H9 (cell line): ENCODE measurements around the gene POC1B. TPM values are rescaled to one million over a fixed set of nuclear protein-coding genes. Genes with fewer than 3 reads are reported as not detected.

Experiments used
- DNase-seq: peaks from one replicate; pipeline ENCODE4 v3.0.0-alpha.2; 2017
- H2AFZ ChIP-seq: one replicate; pipeline ENCODE4 v1.6.1; 2013; ENCODE audit warnings: mild to moderate bottlenecking, low read length, control low read depth, moderate library complexity
- H2AK5ac ChIP-seq: 2 replicates; pipeline ENCODE4 v1.6.1; 2013; ENCODE audit warnings: low read length, control low read depth, mixed read lengths; ENCODE audit not compliant: insufficient read length
- H2BK120ac ChIP-seq: one replicate; pipeline ENCODE4 v1.6.1; 2013; ENCODE audit warnings: low read depth, mild to moderate bottlenecking, low read length, control low read depth, inconsistent platforms; ENCODE audit not compliant: poor library complexity, severe bottlenecking
- H2BK12ac ChIP-seq: 2 replicates; pipeline ENCODE4 v1.6.1; 2013; ENCODE audit warnings: low read length, control low read depth, mixed read lengths, low read depth; ENCODE audit not compliant: insufficient read length
- H2BK15ac ChIP-seq: 2 replicates; pipeline ENCODE4 v1.6.1; 2013; ENCODE audit warnings: low read depth, low read length, control low read depth
- H2BK20ac ChIP-seq: one replicate; pipeline ENCODE4 v1.6.1; 2013; ENCODE audit warnings: low read depth, mild to moderate bottlenecking, low read length, control low read depth, inconsistent platforms; ENCODE audit not compliant: poor library complexity, severe bottlenecking
- H2BK5ac ChIP-seq: 2 replicates; pipeline ENCODE4 v1.6.1; 2013; ENCODE audit warnings: low read length, control low read depth, mixed read lengths; ENCODE audit not compliant: insufficient read length
- H3K14ac ChIP-seq: 2 replicates; pipeline ENCODE4 v1.6.1; 2013; ENCODE audit warnings: low read length, control low read depth; ENCODE audit not compliant: insufficient read depth
- H3K18ac ChIP-seq: 2 replicates; pipeline ENCODE4 v1.6.1; 2013; ENCODE audit warnings: low read depth, mild to moderate bottlenecking, mixed read lengths, low read length, control low read depth; ENCODE audit not compliant: insufficient read length
- H3K23ac ChIP-seq: 2 replicates; pipeline ENCODE4 v1.6.1; 2013; ENCODE audit warnings: low read length, control low read depth, mixed read lengths, low read depth; ENCODE audit not compliant: insufficient read length
- H3K23me2 ChIP-seq: 2 replicates; pipeline ENCODE4 v1.6.1; 2013; ENCODE audit warnings: low read depth, mild to moderate bottlenecking, mixed read lengths, low read length, control low read depth; ENCODE audit not compliant: insufficient read length, poor library complexity, severe bottlenecking
- H3K27ac ChIP-seq: 2 replicates; pipeline ENCODE4 v1.5.1; 2013; ENCODE audit warnings: low read length, control low read depth, mixed read lengths, low read depth; ENCODE audit not compliant: insufficient read length
- H3K27me3 ChIP-seq: 2 replicates; pipeline ENCODE4 v1.6.1; 2013; ENCODE audit warnings: low read length, control low read depth, inconsistent platforms; ENCODE audit not compliant: insufficient read depth
- H3K4ac ChIP-seq: 2 replicates; pipeline ENCODE4 v1.6.1; 2013; ENCODE audit warnings: low read depth, mild to moderate bottlenecking, control low read depth, inconsistent platforms, low read length, moderate library complexity
- H3K4me1 ChIP-seq: 2 replicates; pipeline ENCODE4 v1.6.1; 2013; ENCODE audit warnings: low read length, control low read depth, inconsistent platforms; ENCODE audit not compliant: insufficient read depth
- H3K4me2 ChIP-seq: 2 replicates; pipeline ENCODE4 v1.6.1; 2013; ENCODE audit warnings: low read length, control low read depth, mixed read lengths; ENCODE audit not compliant: insufficient read length, insufficient read depth
- H3K56ac ChIP-seq: 2 replicates; pipeline ENCODE4 v1.6.1; 2013; ENCODE audit warnings: low read depth, mild to moderate bottlenecking, mixed read lengths, low read length, control low read depth; ENCODE audit not compliant: insufficient read length
- H3K79me1 ChIP-seq: 2 replicates; pipeline ENCODE4 v1.6.1; 2013; ENCODE audit warnings: low read depth, mild to moderate bottlenecking, moderate library complexity, low read length, control low read depth, inconsistent platforms; ENCODE audit not compliant: insufficient read depth, poor library complexity, severe bottlenecking
- H3K79me2 ChIP-seq: 2 replicates; pipeline ENCODE4 v1.6.1; 2013; ENCODE audit warnings: low read length, control low read depth, inconsistent platforms; ENCODE audit not compliant: insufficient read depth
- H3K9ac ChIP-seq: 2 replicates; pipeline ENCODE4 v1.6.1; 2013; ENCODE audit warnings: low read length, control low read depth, mixed read lengths; ENCODE audit not compliant: insufficient read length; ENCODE audit errors: extremely low read depth
- H3K9me3 ChIP-seq: one replicate; pipeline ENCODE4 v1.6.1; 2013; ENCODE audit warnings: low read depth, low read length, inconsistent platforms; ENCODE audit not compliant: control insufficient read depth
- H3T11ph ChIP-seq: one replicate; pipeline ENCODE4 v1.6.1; 2013; ENCODE audit warnings: mild to moderate bottlenecking, low read length, control low read depth, inconsistent platforms
- H4K20me1 ChIP-seq: one replicate; pipeline ENCODE4 v1.6.1; 2013; ENCODE audit not compliant: control insufficient read depth, insufficient read length, insufficient read depth
- H4K5ac ChIP-seq: 2 replicates; pipeline ENCODE4 v1.6.1; 2013; ENCODE audit warnings: low read depth, mild to moderate bottlenecking, mixed read lengths, low read length, control low read depth; ENCODE audit not compliant: insufficient read length
- H4K8ac ChIP-seq: replicated peaks from 2 replicates; pipeline ENCODE4 v1.6.1; 2013; ENCODE audit warnings: low read length, control low read depth, mixed read lengths, low read depth; ENCODE audit not compliant: insufficient read length
- H4K91ac ChIP-seq: 2 replicates; pipeline ENCODE4 v1.6.1; 2013; ENCODE audit warnings: low read depth, mild to moderate bottlenecking, moderate library complexity, mixed read lengths, low read length, control low read depth; ENCODE audit not compliant: insufficient read length
- H3K27ac Mint-ChIP-seq, 3 experiments: 2 replicates in 2 of 3; 3 replicates in 1 of 3; pipeline ENCODE4 v1.8.0; 2020 to 2021; ENCODE audit warnings: mixed read lengths in 3 of 3, mild to moderate bottlenecking in 1 of 3, moderate library complexity in 1 of 3
- H3K27me3 Mint-ChIP-seq: 2 replicates; pipeline ENCODE4 v1.8.0; 2021; ENCODE audit warnings: low read depth, mild to moderate bottlenecking, moderate library complexity, mixed read lengths
- H3K36me3 Mint-ChIP-seq, 3 experiments: 2 replicates in 2 of 3; 3 replicates in 1 of 3; pipeline ENCODE4 v1.8.0; 2020 to 2021; ENCODE audit warnings: low read depth in 3 of 3, mixed read lengths in 3 of 3; ENCODE audit not compliant: insufficient read depth in 1 of 3
- H3K4me1 Mint-ChIP-seq, 2 experiments: 2 replicates each; pipeline ENCODE4 v1.8.0; 2020; ENCODE audit warnings: mixed read lengths in 2 of 2
- H3K4me3 Mint-ChIP-seq, 2 experiments: 2 replicates in 1 of 2; 3 replicates in 1 of 2; pipeline ENCODE4 v1.8.0; 2020 to 2021; ENCODE audit warnings: mild to moderate bottlenecking in 2 of 2, mixed read lengths in 2 of 2, moderate library complexity in 1 of 2
- H3K9me3 Mint-ChIP-seq, 2 experiments: 2 replicates in 1 of 2; 3 replicates in 1 of 2; pipeline ENCODE4 v1.8.0; 2020; ENCODE audit warnings: mild to moderate bottlenecking in 2 of 2, mixed read lengths in 2 of 2, moderate library complexity in 1 of 2
- WGBS: extraction: QIAGEN DNeasy Blood & Tissue Kit; methylation state at CpG from one replicate; pipeline ENCODE4 v1.1.7; 2013; ENCODE audit warnings: missing lambda C conversion rate, low lambda C conversion rate, mixed read lengths; ENCODE audit not compliant: insufficient read length; ENCODE audit errors: extremely low coverage; 5-methylcytosine and 5-hydroxymethylcytosine counted together
- total RNA-seq: library from RNA; stranded (reverse); gene quantifications from 2 replicates; pipeline ENCODE4 v1.2.1, GENCODE V29; 2021
- TF ChIP-seq, protein P1 (sequence below): fragments of 200-600 bp; sonication (generic); conservative IDR thresholded peaks from 3 replicates; pipeline ENCODE4 v1.8.0; 2021; ENCODE audit warnings: antibody characterized with exemption, mild to moderate bottlenecking

Gene POC1B
- total RNA-seq, 1 experiment from 2014 or later, result 12.5 TPM

DNA sequence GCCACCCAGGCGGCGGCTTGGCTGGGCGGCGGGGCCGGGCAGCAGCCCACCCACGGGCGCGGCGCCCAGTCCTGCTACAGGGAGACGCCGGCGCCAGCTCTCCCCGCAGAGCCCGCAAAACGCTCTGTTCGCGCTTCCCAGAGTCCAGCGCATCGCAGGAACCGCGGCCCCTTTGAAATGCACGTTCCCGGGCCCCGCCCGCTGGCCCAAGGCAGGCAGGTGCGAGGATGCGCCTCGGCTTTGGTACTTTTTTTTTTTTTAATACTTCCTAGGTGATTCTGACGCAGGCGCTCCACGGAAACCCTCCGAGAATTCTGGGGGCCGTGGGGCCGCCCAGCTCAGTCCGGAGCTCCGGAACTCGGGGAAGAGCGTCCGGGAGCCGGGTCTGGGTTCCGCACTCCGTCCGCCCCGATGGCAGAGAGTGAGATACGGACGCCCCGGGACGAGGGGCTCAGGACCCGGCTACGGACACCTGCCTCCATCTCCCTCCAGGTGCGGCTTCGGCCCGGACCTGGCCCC lies 483 bp downstream of the POC1B start:
- H3K9ac ChIP-seq, result no peak overlapping the region
- H3K23me2 ChIP-seq, result peaks cover 10% of the 10 kb centered on the region
- H2AFZ ChIP-seq, result no peak overlapping the region
- no peaks in the 10 kb centered on the region for H4K20me1 ChIP-seq
- no peak overlapping the region for H2BK120ac ChIP-seq
- no peaks in the 10 kb centered on the region for H3K79me2 ChIP-seq
- no peaks in the 10 kb centered on the region for H3K79me1 ChIP-seq
- no peak overlapping the region for H3K18ac ChIP-seq
- TF ChIP-seq, protein P1, sequence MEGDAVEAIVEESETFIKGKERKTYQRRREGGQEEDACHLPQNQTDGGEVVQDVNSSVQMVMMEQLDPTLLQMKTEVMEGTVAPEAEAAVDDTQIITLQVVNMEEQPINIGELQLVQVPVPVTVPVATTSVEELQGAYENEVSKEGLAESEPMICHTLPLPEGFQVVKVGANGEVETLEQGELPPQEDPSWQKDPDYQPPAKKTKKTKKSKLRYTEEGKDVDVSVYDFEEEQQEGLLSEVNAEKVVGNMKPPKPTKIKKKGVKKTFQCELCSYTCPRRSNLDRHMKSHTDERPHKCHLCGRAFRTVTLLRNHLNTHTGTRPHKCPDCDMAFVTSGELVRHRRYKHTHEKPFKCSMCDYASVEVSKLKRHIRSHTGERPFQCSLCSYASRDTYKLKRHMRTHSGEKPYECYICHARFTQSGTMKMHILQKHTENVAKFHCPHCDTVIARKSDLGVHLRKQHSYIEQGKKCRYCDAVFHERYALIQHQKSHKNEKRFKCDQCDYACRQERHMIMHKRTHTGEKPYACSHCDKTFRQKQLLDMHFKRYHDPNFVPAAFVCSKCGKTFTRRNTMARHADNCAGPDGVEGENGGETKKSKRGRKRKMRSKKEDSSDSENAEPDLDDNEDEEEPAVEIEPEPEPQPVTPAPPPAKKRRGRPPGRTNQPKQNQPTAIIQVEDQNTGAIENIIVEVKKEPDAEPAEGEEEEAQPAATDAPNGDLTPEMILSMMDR, result no peak
- Mint-ChIP-seq H3K36me3 (peaks cover 8 to 17% (median 15%) of the 10 kb centered on the region in 3 experiments; a peak in 6 of 7 replicates), H3K4me1 (peaks cover 7 to 13% of the 10 kb centered on the region in 2 experiments), H3K4me3 (peak overlapping the region; percentile 88 to 95), H3K27ac (no peak overlapping the region), H3K9me3 (no peaks in the 10 kb centered on the region), H3K27me3 (peaks cover 2% of the 10 kb centered on the region)
- H2BK5ac ChIP-seq, result no peak overlapping the region
- H3K23ac ChIP-seq, result no peak overlapping the region
- no peak overlapping the region for H3T11ph ChIP-seq
- no peaks in the 10 kb centered on the region for H3K9me3 ChIP-seq
- no peak overlapping the region for H3K4ac ChIP-seq
- H4K8ac ChIP-seq, result no peak overlapping the region
- no peak overlapping the region for H4K91ac ChIP-seq
- no peak overlapping the region for H2BK15ac ChIP-seq
- H3K27me3 ChIP-seq, result no peaks in the 10 kb centered on the region
- H3K56ac ChIP-seq, result no peak overlapping the region
- peak; percentile 71 for DNase-seq
- no peak overlapping the region for H2BK12ac ChIP-seq
- no CpG with 5 or more reads among the region's 53 CpGs for WGBS
- no peak overlapping the region for H2AK5ac ChIP-seq
- peak overlapping the region; percentile 37 for H3K4me2 ChIP-seq
- H2BK20ac ChIP-seq, result no peak overlapping the region
- H3K27ac ChIP-seq, result no peak overlapping the region
- H3K4me1 ChIP-seq, result no peaks in the 10 kb centered on the region
- H3K14ac ChIP-seq, result no peak overlapping the region
- H4K5ac ChIP-seq, result no peak overlapping the region
